ENCODE data around the gene RHOB.

The RHOB gene

DNA sequence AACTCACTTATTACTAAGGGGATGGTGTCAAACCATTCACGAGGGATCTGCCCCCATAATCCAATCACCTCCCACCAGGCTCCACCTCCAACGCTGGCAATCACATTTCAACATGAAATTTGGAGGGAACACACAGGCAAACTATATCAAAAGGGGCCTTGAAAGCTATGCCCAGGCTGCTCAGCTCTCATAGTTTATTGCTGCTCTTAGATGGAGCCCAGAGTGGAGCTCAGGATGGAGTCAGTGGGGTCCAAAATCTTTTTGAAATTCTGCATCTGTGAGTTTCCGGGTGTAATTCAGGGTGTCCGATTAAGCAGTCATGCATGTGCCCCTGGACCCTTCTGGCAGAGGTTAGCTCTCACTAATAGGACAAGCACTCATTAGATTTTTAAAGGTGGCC is 24.3 kb downstream of the RHOB start:
- H3K27ac Mint-ChIP-seq, result no peak overlapping the region
- TF ChIP-seq, protein P1, sequence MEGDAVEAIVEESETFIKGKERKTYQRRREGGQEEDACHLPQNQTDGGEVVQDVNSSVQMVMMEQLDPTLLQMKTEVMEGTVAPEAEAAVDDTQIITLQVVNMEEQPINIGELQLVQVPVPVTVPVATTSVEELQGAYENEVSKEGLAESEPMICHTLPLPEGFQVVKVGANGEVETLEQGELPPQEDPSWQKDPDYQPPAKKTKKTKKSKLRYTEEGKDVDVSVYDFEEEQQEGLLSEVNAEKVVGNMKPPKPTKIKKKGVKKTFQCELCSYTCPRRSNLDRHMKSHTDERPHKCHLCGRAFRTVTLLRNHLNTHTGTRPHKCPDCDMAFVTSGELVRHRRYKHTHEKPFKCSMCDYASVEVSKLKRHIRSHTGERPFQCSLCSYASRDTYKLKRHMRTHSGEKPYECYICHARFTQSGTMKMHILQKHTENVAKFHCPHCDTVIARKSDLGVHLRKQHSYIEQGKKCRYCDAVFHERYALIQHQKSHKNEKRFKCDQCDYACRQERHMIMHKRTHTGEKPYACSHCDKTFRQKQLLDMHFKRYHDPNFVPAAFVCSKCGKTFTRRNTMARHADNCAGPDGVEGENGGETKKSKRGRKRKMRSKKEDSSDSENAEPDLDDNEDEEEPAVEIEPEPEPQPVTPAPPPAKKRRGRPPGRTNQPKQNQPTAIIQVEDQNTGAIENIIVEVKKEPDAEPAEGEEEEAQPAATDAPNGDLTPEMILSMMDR (IDR thresholded peaks at IDR 0.05), result no peak
- H3K9me3 Mint-ChIP-seq, result no peaks in the 10 kb centered on the region
- no peak for DNase-seq
- H3K4me3 Mint-ChIP-seq, result no peak overlapping the region
- H3K36me3 Mint-ChIP-seq (ENCODE audit: low read depth), result no peaks in the 10 kb centered on the region
- peaks cover 8% of the 10 kb centered on the region for H3K27me3 Mint-ChIP-seq (ENCODE audit: low read depth, poor library complexity)
- peaks cover 44% of the 10 kb centered on the region for H3K4me1 Mint-ChIP-seq

DNA sequence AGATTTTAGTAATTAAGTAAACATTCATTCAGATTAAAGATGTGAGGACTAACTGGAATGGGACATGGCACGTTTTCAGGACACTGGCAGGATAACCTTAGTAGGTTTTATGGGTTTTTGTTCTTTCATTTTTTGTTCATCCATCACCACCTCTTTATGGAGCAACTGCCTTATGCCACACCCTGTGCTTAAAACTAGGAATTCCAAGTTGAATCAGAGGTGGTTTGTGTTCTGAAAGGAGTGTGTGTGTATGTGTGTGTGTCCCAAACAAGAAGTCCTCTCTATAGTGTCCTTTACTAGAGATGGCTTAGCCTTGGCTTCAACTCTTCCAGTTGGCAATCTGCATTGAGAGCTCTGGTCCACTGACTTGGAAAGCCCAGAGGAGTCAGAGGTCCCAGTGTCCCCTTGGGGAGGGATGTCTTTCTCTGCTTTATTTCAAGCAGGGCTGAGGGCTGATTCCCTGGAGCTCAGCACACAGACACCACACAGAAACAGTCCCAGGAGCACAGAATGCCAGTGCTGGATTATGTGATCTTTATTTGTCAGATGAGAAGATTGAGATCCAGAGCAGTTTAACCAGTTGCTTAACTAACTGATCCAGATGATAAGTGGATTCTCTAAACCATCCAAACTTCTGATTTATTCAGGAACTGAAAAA is 25.2 kb downstream of the RHOB start:
- Mint-ChIP-seq H3K9me3 (no peaks in the 10 kb centered on the region), H3K27me3 (ENCODE audit: low read depth, poor library complexity) (peaks cover 8% of the 10 kb centered on the region), H3K4me1 (peaks cover 39% of the 10 kb centered on the region), H3K36me3 (ENCODE audit: low read depth) (no peaks in the 10 kb centered on the region), H3K27ac (no peak overlapping the region), H3K4me3 (no peak overlapping the region)
- TF ChIP-seq, protein P1 (IDR thresholded peaks at IDR 0.05), result no peak
- DNase-seq, result no peak

DNA sequence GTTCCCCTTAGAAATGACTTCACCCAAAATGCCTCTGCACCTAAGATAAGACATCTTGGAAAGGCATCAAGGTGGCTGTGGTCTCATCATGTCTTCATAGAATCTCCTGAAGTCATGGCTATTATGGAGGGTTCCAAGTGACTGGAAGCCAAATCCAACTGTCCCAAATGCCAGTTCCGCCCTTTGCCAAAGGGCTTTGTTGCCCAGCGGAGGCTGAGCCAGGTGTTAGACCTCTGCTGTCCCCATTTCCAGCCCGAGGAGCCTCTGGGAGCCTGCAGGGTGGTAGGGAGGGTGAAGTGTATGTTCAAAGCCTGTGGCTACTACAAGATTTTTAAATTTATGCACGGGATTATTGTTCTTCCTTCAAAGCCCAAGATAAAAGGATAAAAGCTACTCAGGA is 25.7 kb downstream of the RHOB start:
- Mint-ChIP-seq H3K27me3 (ENCODE audit: low read depth, poor library complexity) (peaks cover 8% of the 10 kb centered on the region), H3K9me3 (no peaks in the 10 kb centered on the region), H3K4me1 (peaks cover 34% of the 10 kb centered on the region), H3K27ac (no peak overlapping the region), H3K36me3 (ENCODE audit: low read depth) (no peaks in the 10 kb centered on the region), H3K4me3 (no peak overlapping the region)
- no peak for DNase-seq
- TF ChIP-seq, protein P1 (IDR thresholded peaks at IDR 0.05), result no peak

DNA sequence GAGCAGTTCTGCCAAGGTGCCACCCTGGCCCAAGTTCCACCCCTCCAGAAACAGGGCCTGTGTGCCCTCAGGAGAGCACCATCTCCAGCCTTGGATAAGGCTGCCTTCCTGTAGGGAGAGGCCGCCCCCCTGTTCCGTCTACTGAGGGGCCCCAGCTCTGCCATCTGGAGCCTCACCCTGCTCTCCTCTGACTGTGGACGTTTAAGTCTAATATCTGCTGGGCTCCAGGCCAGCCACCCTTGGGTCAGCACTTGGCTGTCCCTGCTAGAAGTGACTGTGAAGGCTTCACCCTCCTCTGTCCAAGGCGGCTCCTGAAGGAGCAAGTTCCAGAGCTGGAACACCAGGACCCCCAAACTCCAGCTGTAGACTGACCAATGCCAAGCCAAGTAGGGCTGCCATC is 26.3 kb downstream of the RHOB start:
- H3K4me1 Mint-ChIP-seq, result peaks cover 28% of the 10 kb centered on the region
- H3K9me3 Mint-ChIP-seq, result peaks cover 2% of the 10 kb centered on the region
- TF ChIP-seq, protein P1 (IDR thresholded peaks at IDR 0.05), result no peak
- no peak overlapping the region for H3K27ac Mint-ChIP-seq
- DNase-seq, result no peak
- H3K27me3 Mint-ChIP-seq (ENCODE audit: low read depth, poor library complexity), result peaks cover 9% of the 10 kb centered on the region
- no peaks in the 10 kb centered on the region for H3K36me3 Mint-ChIP-seq (ENCODE audit: low read depth)
- no peak overlapping the region for H3K4me3 Mint-ChIP-seq

DNA sequence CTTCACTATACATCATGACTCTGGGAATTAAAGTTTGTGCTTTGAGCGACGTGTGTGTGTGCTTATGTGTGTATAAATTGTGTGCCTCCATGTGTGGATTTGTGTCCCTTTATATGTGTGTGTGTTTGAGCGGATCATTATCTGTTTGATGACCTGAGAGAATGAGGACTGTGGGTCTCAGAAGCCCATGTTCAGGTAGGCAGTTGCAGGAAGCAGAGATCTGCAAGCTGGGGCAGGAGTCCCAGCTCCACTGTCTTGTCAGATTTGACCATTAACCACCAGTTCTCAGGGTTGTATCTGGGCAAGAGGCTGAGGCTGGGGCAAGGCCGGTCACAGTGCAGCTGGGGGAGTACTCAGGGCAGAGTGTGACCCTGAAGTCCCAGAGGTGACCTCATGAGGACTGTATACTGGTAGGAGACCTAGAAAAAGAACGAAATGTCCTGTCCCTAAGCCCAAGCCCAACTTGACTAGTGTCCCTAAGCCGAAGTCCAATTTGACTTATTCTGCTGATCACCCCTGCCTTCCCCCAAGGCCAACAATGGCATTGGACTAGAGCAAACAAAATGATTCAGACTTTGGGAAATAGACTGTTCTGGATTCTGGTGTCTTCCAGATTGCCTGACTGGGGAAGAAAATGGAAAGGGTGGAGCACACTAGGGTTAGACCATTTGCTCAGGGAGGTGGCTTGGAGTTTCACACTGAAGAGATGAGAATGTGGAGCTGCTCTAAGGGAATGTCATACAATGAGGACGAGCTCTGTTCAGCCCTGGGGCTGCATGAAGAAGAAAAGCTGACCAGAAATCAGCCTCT is 28.1 kb downstream of the RHOB start:
- DNase-seq, result no peak
- H3K4me3 Mint-ChIP-seq, result no peak overlapping the region
- peaks cover 9% of the 10 kb centered on the region for H3K9me3 Mint-ChIP-seq
- peaks cover 21% of the 10 kb centered on the region for H3K4me1 Mint-ChIP-seq
- peaks cover 13% of the 10 kb centered on the region for H3K27me3 Mint-ChIP-seq (ENCODE audit: low read depth, poor library complexity)
- peak overlapping the region; percentile 55 for H3K27ac Mint-ChIP-seq
- no peaks in the 10 kb centered on the region for H3K36me3 Mint-ChIP-seq (ENCODE audit: low read depth)
- TF ChIP-seq, protein P1 (IDR thresholded peaks at IDR 0.05), result no peak
